Fibroblast of the aortic adventitia (primary cell): ENCODE data around the gene SPTAN1. TPM values are rescaled to one million over a fixed set of nuclear protein-coding genes. Genes with fewer than 3 reads are reported as not detected.
A peak's percentile ranks its signal among the peaks of the same experiment; 100 is the strongest.

Experiments
- DNase-seq: peaks from one replicate; pipeline ENCODE4 v3.0.0-alpha.2; 2010; ENCODE audit warnings: low read depth
- H3K4me3 ChIP-seq: 2 replicates; pipeline ENCODE4 v1.5.1; 2011; ENCODE audit warnings: low read depth, mild to moderate bottlenecking, control low read depth, low read length, moderate library complexity
- CTCF ChIP-seq: IDR thresholded peaks from 2 replicates; pipeline ENCODE4 v1.5.1; 2011; ENCODE audit warnings: mild to moderate bottlenecking, low read length, control low read depth, inconsistent platforms; ENCODE audit not compliant: insufficient read depth
- total RNA-seq: library from RNA; depleted of rRNA; stranded (reverse); fragments of >200 nt; gene quantifications from 2 replicates; pipeline ENCODE4 v1.2.3, GENCODE V29; 2012; ENCODE audit warnings: low replicate concordance

SPTAN1 gene
- total RNA-seq, 1 donor, result 287 TPM

- peak; percentile 52 for DNase-seq
- no peak for TF ChIP-seq CTCF
- no peak overlapping the region for H3K4me3 ChIP-seq
These were observed 55.4 kb downstream of the SPTAN1 start for GRCh38 chr9:128607642-128608350.

- TF ChIP-seq CTCF, result no peak
- no peak overlapping the region for H3K4me3 ChIP-seq
- no peak for DNase-seq
These were observed 58.5 kb downstream of the SPTAN1 start for GRCh38 chr9:128610897-128611296.

GRCh38 chr9:128611600-128612394 is 59.4 kb downstream of the SPTAN1 start:
- TF ChIP-seq CTCF, result no peak
- H3K4me3 ChIP-seq, result no peak overlapping the region
- no peak for DNase-seq

- no peak for DNase-seq
- no peak overlapping the region for H3K4me3 ChIP-seq
- no peak for TF ChIP-seq CTCF
These were observed 62.3 kb downstream of the SPTAN1 start for GRCh38 chr9:128614728-128615127.

- no peak for DNase-seq
- TF ChIP-seq CTCF, result no peak
- H3K4me3 ChIP-seq, result no peak overlapping the region
These were observed 63.2 kb downstream of the SPTAN1 start for GRCh38 chr9:128615571-128615970.

GRCh38 chr9:128617943-128618342 is 65.6 kb downstream of the SPTAN1 start:
- no peak for DNase-seq
- H3K4me3 ChIP-seq, result no peak overlapping the region

More at GRCh38 chr9:128617943-128618342, 65.6 kb downstream of the SPTAN1 start:
- no peak for TF ChIP-seq CTCF
